HT1080 (cell line): Measurements from ENCODE around the gene BPIFA2. TPM values are rescaled to one million over a fixed set of nuclear protein-coding genes. Genes with fewer than 3 reads are reported as not detected.

Experiments used
- DNase-seq: peaks from one replicate; pipeline ENCODE4 v3.0.0-alpha.2; 2015; ENCODE audit warnings: low read depth
- total RNA-seq: library from RNA; depleted of rRNA; stranded (reverse); fragments of >200 nt; shearing (Covaris generic); gene quantifications from 2 replicates; pipeline ENCODE4 v1.2.3, GENCODE V29; 2014; rRNA removed

Gene BPIFA2
- total RNA-seq, 1 experiment from 2014 or later: not detected

DNA sequence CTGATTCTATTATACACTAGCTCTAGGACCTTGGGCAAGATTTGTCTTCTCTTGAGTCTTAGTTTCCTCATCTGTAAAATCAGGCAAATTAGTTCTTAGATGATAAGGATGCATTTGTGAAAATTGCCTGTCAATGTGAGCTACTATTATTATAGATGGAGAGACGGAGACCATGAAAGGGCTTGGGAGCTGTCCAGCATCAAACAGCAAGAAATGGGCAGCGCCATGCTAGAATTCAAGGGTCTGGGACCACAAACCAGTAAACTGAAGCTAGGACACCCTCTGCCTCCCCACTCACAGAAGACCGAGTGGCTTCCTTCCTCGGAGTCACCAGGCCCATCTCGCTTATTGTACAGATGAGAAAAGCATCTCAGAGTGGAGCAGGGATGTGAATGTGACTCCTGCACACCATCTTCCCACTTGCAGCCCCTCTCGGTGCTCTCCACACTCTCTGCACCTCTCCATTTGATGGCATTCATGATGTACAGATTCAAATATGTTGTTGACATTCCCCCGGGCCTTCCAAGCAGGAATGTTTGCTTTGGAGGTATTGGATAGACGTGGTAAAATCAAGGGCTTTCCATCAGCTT, 25.0 kb downstream of the BPIFA2 start:
- no peak for DNase-seq

DNA sequence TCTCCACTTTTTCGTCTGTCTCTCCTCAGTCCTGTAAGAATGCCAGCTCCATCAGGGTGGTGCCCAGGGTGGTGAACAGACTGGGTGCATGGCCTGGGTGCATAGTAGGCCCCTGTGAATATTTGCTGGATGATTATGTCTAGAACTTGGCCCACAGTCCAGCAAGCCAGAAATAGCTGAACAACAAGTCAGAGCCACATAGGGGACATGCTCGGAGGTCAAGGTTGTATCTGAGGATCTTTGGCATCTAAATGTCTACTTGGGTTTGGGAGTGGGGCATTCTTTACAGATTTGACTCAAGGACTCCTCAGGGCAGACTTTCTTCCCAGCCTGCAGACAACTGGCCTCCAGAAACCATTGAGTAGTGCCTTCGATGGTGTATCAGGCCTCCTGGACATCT, 31.1 kb downstream of the BPIFA2 start:
- DNase-seq: no peak

DNA sequence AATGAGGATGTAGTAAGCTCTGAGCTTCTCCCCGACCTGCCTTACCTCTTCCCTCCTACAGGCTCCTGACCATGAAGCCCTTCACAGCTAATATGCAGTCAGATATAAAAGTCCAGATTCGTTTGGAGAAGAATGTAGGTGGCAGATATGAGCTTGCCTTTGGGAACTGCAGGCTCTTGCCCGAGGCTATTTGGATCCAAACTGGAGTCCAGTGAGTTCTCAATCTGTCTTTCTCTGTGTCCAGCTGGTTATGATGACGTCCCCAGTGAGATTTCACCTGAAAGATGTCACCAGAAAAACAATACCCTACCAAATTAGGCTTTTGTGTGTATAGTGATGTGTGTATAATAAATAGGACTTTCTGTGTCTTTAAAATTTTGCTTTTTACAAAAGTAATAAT, 34.5 kb downstream of the BPIFA2 start:
- DNase-seq: no peak

DNA sequence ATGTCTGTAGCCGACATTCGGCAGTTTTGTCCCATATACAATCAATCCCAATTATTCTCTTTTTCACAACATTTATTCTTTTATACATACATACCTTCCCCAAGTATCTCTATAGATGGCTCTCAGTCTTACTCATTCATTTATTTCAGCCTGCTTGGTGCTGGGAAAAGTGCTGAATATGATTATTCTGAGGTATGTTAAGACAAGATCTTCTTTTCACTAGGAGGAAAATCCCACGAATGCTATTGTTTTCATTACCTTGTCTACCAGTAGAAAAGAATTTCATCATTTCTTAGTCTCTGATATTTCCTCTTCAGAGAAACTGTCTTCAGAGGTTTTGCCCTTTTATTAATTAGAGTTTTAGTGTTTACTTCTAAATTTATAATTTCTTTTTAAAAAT, 35.5 kb downstream of the BPIFA2 start:
- no peak for DNase-seq

- peak; percentile 26 for DNase-seq
Observed at GRCh38 chr20:33209789-33210188, 41.8 kb downstream of the BPIFA2 start.

- DNase-seq: no peak
Observed at GRCh38 chr20:33210371-33210770, 42.4 kb downstream of the BPIFA2 start.

- peak; percentile 29 for DNase-seq
Observed at GRCh38 chr20:33211817-33212424, 44.0 kb downstream of the BPIFA2 start.

- no peak for DNase-seq
Observed at GRCh38 chr20:33217052-33217451, 49.1 kb downstream of the BPIFA2 start, which contains the start of gene BPIFA3. Gene BPIFA3 (plus strand): TSS chr20:33217352. CDS start chr20:33217537, 185 bp downstream.

- DNase-seq: no peak
Observed at GRCh38 chr20:33224399-33224798, 56.4 kb downstream of the BPIFA2 start.

GRCh38 chr20:33229843-33230242, 61.9 kb downstream of the BPIFA2 start:
- DNase-seq: no peak

Other genes with a start within 250 kb of the BPIFA2 start
- gene SUN5, start 163.7 kb upstream of the BPIFA2 start, total RNA-seq: not detected in 2 replicates
- not detected in 2 replicates for gene BPIFB2, start 160.5 kb upstream of the BPIFA2 start, total RNA-seq
- not detected in 2 replicates for gene BPIFB6, start 136.5 kb upstream of the BPIFA2 start, total RNA-seq
- gene BPIFB3, start 114.3 kb upstream of the BPIFA2 start, total RNA-seq: not detected in 2 replicates
- 0.10 TPM in 1 of 2 replicates, not detected in the other for gene BPIFB4, start 88.5 kb upstream of the BPIFA2 start, total RNA-seq
- gene BPIFA3, start 49.2 kb downstream of the BPIFA2 start, total RNA-seq: not detected in 2 replicates
- gene BPIFA1, start 67.8 kb downstream of the BPIFA2 start, total RNA-seq: not detected in 2 replicates
- not detected in 2 replicates for gene BPIFB1, start 115.1 kb downstream of the BPIFA2 start, total RNA-seq
- 33.5 and 42.7 TPM in 2 replicates for gene CDK5RAP1, start 233.4 kb downstream of the BPIFA2 start, total RNA-seq